Trophoblast cell (in vitro differentiated cells and primary cell): ENCODE measurements around the gene SLC30A3.
"Not testable (repeated sequence)": the region's sequence is repeated elsewhere in the genome, so short reads cannot be mapped to it uniquely, and the experiment has no call there.

ENCODE experiments used
- DNase-seq, 2 donors: peaks; one replicate each; pipeline ENCODE4 v3.0.0-alpha.2; 2016
- H2AFZ ChIP-seq: 2 replicates; pipeline ENCODE4 v1.6.1; 2013; ENCODE audit warnings: low read length, moderate library complexity, mild to moderate bottlenecking; ENCODE audit not compliant: insufficient read depth, poor library complexity
- H2AK5ac ChIP-seq: 2 replicates; pipeline ENCODE4 v1.6.1; 2013; ENCODE audit warnings: mild to moderate bottlenecking, low read length
- H2BK120ac ChIP-seq: 2 replicates; pipeline ENCODE4 v1.6.1; 2013; ENCODE audit warnings: low read length, mild to moderate bottlenecking, moderate library complexity; ENCODE audit not compliant: insufficient read depth, poor library complexity
- H2BK12ac ChIP-seq: 2 replicates; pipeline ENCODE4 v1.6.1; 2013; ENCODE audit warnings: mild to moderate bottlenecking, low read length, moderate library complexity
- H2BK5ac ChIP-seq: 2 replicates; pipeline ENCODE4 v1.6.1; 2013; ENCODE audit warnings: low read length, low read depth, moderate library complexity, mild to moderate bottlenecking; ENCODE audit not compliant: poor library complexity
- H3K14ac ChIP-seq: 2 replicates; pipeline ENCODE4 v1.6.1; 2013; ENCODE audit warnings: mild to moderate bottlenecking, low read length
- H3K18ac ChIP-seq: 2 replicates; pipeline ENCODE4 v1.6.1; 2013; ENCODE audit warnings: mild to moderate bottlenecking, low read length
- H3K23ac ChIP-seq: 2 replicates; pipeline ENCODE4 v1.6.1; 2013; ENCODE audit warnings: low read length
- H3K27ac ChIP-seq: 2 replicates; pipeline ENCODE4 v1.5.1; 2013; ENCODE audit warnings: low read depth, mild to moderate bottlenecking, inconsistent platforms, low read length, moderate library complexity
- H3K27me3 ChIP-seq: 2 replicates; pipeline ENCODE4 v1.6.1; 2013; ENCODE audit warnings: inconsistent platforms, mild to moderate bottlenecking, low read length, moderate library complexity; ENCODE audit not compliant: insufficient read depth
- H3K36me3 ChIP-seq, 2 experiments: 1 replicate in 1 of 2; 2 replicates in 1 of 2; pipeline ENCODE4 v1.6.1; 2013; ENCODE audit warnings: low read length in 2 of 2, mild to moderate bottlenecking in 2 of 2, moderate library complexity in 1 of 2; ENCODE audit not compliant: insufficient read depth in 2 of 2, control insufficient read depth in 1 of 2
- H3K4ac ChIP-seq: 2 replicates; pipeline ENCODE4 v1.6.1; 2013; ENCODE audit warnings: low read depth, mild to moderate bottlenecking, low read length, moderate library complexity
- H3K4me1 ChIP-seq, 2 experiments: 1 replicate in 1 of 2; 2 replicates in 1 of 2; pipeline ENCODE4 v1.6.1; 2013; ENCODE audit warnings: low read length in 2 of 2, mild to moderate bottlenecking in 2 of 2, moderate library complexity in 1 of 2; ENCODE audit not compliant: insufficient read depth in 2 of 2, control insufficient read depth in 1 of 2
- H3K4me2 ChIP-seq: 2 replicates; pipeline ENCODE4 v1.6.1; 2013; ENCODE audit warnings: inconsistent platforms, mild to moderate bottlenecking, low read length, moderate library complexity
- H3K4me3 ChIP-seq: 2 replicates; pipeline ENCODE4 v1.5.1; 2013; ENCODE audit warnings: mild to moderate bottlenecking, low read depth, low read length, inconsistent platforms
- H3K79me1 ChIP-seq: one replicate; pipeline ENCODE4 v1.6.1; 2013; ENCODE audit warnings: low read length
- H3K79me2 ChIP-seq: 2 replicates; pipeline ENCODE4 v1.6.1; 2013; ENCODE audit warnings: low read length, mild to moderate bottlenecking; ENCODE audit not compliant: control insufficient read depth, insufficient read depth, poor library complexity
- H3K9ac ChIP-seq: 2 replicates; pipeline ENCODE4 v1.6.1; 2013; ENCODE audit warnings: mild to moderate bottlenecking, low read length
- H3K9me3 ChIP-seq: 2 replicates; pipeline ENCODE4 v1.6.1; 2013; ENCODE audit warnings: low read depth, mild to moderate bottlenecking, control low read depth, inconsistent platforms, low read length; ENCODE audit not compliant: insufficient read depth
- H4K12ac ChIP-seq: 2 replicates; pipeline ENCODE4 v1.6.1; 2013; ENCODE audit warnings: low read depth, mild to moderate bottlenecking, low read length, moderate library complexity
- H4K8ac ChIP-seq: 2 replicates; pipeline ENCODE4 v1.6.1; 2013; ENCODE audit warnings: low read depth, mild to moderate bottlenecking, low read length, moderate library complexity
- H4K91ac ChIP-seq: one replicate; pipeline ENCODE4 v1.6.1; 2013; ENCODE audit warnings: low read depth, mild to moderate bottlenecking, low read length, moderate library complexity
- WGBS: extraction: QIAGEN DNeasy Blood & Tissue Kit; methylation state at CpG from one replicate; pipeline ENCODE4 v1.1.7; 2013; ENCODE audit warnings: missing lambda C conversion rate; ENCODE audit not compliant: insufficient read length, insufficient coverage; ENCODE audit errors: extremely low coverage; 5-methylcytosine and 5-hydroxymethylcytosine counted together

Gene SLC30A3

DNA sequence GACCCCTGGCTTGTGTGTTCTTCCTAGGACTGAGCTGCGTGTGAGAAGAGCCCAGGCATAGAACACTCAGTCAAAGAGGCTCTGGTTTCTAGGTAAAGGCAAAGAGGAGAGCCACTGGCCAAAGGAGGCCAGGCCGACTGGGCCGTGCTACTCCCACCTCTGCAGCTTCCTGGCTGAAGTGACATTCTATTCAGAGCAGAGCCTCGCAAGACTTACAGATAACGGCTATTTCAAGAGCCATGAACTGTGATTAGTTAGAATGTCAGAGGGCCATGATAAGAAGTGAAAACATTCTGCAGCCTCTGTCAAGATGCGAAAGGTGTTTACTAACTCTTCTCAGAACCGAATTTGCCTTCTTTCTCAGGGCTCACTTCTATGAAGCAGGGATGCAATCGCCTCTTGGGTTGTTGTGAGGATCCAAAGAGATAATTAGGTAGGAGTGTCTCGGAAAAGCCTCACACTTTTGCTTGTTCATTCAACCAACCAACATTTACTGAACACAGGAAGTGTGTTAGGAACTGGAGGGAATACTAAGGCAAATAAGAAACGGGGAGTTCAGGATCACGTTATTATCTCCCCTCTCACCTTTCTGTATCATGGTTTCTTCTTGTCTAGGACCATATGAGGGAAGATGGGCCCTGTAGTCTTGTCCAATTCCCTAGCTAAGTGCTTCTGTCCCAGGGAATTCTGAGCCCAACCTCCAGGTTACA, 8.9 kb upstream of the SLC30A3 start:
- Histone ChIP-seq H2AFZ (no peak overlapping the region), H3K79me2 (no peaks in the 10 kb centered on the region), H4K8ac (no peak overlapping the region), H3K18ac (no peak overlapping the region), H3K4me3 (no peak overlapping the region), H4K12ac (no peak overlapping the region), H3K36me3 (no peaks in the 10 kb centered on the region), H3K27me3 (no peaks in the 10 kb centered on the region), H2BK120ac (no peak overlapping the region), H2AK5ac (no peak overlapping the region), H3K4me2 (no peak overlapping the region), H3K27ac (no peak overlapping the region), H3K23ac (no peak overlapping the region), H3K9me3 (no peaks in the 10 kb centered on the region), H3K4me1 (no peaks in the 10 kb centered on the region), H3K79me1 (no peaks in the 10 kb centered on the region), H3K9ac (no peak overlapping the region), H4K91ac (no peak overlapping the region), H3K4ac (no peak overlapping the region), H2BK5ac (no peak overlapping the region), H3K14ac (no peak overlapping the region), H2BK12ac (no peak overlapping the region)
- no CpG with 5 or more reads among the region's 11 CpGs for WGBS
- no peak for DNase-seq

DNA sequence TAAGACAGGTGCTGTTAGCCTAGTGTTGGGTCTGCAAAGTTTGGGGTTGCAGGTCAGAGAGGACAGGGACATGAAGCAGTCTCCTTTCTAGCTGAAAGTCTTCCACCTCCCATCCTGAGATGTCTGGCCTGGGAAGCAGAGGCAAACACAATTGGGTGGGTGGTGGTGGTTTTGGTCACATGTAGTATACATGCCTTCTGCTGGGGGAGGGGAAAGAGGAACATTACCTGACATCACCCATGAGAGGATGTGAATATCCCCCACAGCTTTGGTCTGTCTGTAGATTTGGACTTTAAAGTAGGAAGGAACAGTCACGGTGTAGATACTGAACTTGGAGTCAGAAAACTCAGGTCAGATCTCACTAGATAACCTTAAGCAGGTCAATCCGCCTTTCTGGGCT, 7.8 kb upstream of the SLC30A3 start:
- Histone ChIP-seq H3K4ac (no peak overlapping the region), H4K91ac (no peak overlapping the region), H3K9ac (no peak overlapping the region), H3K4me2 (no peak overlapping the region), H3K4me1 (no peaks in the 10 kb centered on the region), H4K8ac (no peak overlapping the region), H3K18ac (no peak overlapping the region), H2BK12ac (no peak overlapping the region), H3K27me3 (peaks cover 6% of the 10 kb centered on the region), H2BK120ac (no peak overlapping the region), H4K12ac (no peak overlapping the region), H3K23ac (no peak overlapping the region), H3K36me3 (no peaks in the 10 kb centered on the region), H2BK5ac (no peak overlapping the region), H3K14ac (no peak overlapping the region), H3K27ac (no peak overlapping the region), H3K79me1 (no peaks in the 10 kb centered on the region), H3K79me2 (no peaks in the 10 kb centered on the region), H3K9me3 (no peaks in the 10 kb centered on the region), H2AFZ (no peak overlapping the region), H2AK5ac (no peak overlapping the region), H3K4me3 (no peak overlapping the region)
- no CpG with 5 or more reads among the region's 2 CpGs for WGBS
- DNase-seq, result no peak

DNA sequence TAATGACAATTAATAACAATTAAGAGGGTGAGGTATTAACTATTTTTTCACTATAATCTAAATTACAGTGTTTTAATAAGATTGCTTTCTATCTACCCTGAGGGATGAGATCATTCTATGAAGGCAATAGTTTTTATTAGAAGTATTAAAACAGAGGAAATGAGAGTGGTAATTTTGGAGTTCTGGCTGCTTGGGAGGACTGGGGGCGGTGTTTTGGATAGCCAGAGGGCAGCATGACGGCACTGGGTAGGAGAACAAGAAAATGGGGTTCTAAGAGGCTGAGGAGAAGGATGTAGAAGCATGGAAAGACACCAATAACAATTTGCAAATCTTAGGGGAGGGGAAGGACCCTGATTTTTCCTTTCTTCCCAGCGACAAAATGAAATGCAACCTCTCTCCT, 7.3 kb upstream of the SLC30A3 start:
- Histone ChIP-seq H3K9me3 (peaks cover 3% of the 10 kb centered on the region), H3K79me2 (no peaks in the 10 kb centered on the region), H2BK120ac (no peak overlapping the region), H2BK12ac (no peak overlapping the region), H2BK5ac (no peak overlapping the region), H3K27ac (no peak overlapping the region), H3K36me3 (no peaks in the 10 kb centered on the region), H3K4me2 (no peak overlapping the region), H2AK5ac (no peak overlapping the region), H3K9ac (no peak overlapping the region), H3K14ac (no peak overlapping the region), H3K79me1 (no peaks in the 10 kb centered on the region), H3K27me3 (peaks cover 11% of the 10 kb centered on the region), H3K18ac (no peak overlapping the region), H3K23ac (no peak overlapping the region), H2AFZ (no peak overlapping the region), H4K8ac (no peak overlapping the region), H3K4me3 (no peak overlapping the region), H4K12ac (no peak overlapping the region), H3K4me1 (peaks cover 0 to under 1% of the 10 kb centered on the region in 2 experiments), H4K91ac (no peak overlapping the region), H3K4ac (no peak overlapping the region)
- WGBS, result no CpG with 5 or more reads among the region's 3 CpGs
- DNase-seq, result no peak

DNA sequence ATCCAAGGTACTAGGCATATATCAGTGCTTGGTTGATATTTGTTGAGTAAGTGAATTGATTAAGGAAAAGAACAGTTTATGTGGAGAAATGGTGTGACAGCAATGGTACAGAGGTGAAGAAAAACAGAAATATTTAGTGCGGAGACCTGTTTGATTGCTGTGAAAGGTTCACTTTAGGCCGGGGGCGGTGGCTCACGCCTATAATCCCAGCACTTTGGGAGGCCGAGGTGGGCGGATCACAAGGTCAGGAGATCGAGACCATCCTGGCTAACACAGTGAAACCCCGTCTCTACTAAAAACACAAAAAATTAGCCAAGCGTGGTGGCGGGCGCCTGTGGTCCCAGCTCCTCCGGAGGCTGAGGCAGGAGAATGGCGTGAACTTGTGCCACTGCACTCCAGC, 5.4 kb upstream of the SLC30A3 start:
- WGBS, result no CpG with 5 or more reads among the region's 13 CpGs
- H3K9me3 ChIP-seq, result not testable (repeated sequence)

More for the DNA sequence above, 5.4 kb upstream of the SLC30A3 start:
- not testable (repeated sequence) for H3K4me3 ChIP-seq, H2AFZ ChIP-seq, H2BK5ac ChIP-seq, H4K8ac ChIP-seq, H4K12ac ChIP-seq, H3K79me2 ChIP-seq, H3K4me2 ChIP-seq, H2BK120ac ChIP-seq, H3K4ac ChIP-seq, H3K23ac ChIP-seq, DNase-seq, H3K4me1 ChIP-seq, H3K9ac ChIP-seq, H3K27ac ChIP-seq, H3K14ac ChIP-seq, H3K79me1 ChIP-seq, H2AK5ac ChIP-seq, H3K18ac ChIP-seq, H3K36me3 ChIP-seq, H2BK12ac ChIP-seq, H4K91ac ChIP-seq
- peaks cover 29% of the 10 kb centered on the region for H3K27me3 ChIP-seq
